ENCODE measurements around the gene DPP10. TPM values are rescaled to one million over a fixed set of nuclear protein-coding genes. Genes with fewer than 3 reads are reported as not detected.

Gene DPP10
- total RNA-seq, 4 donors from 2014 or later = 1.9 to 4.6 (median 3.9) TPM

- H3K4me1 ChIP-seq = no peaks in the 10 kb centered on the region
- H3K4me3 ChIP-seq = no peak overlapping the region
- H3K9me3 ChIP-seq = no peaks in the 10 kb centered on the region
- WGBS, 2 donors (ENCODE audit: low coverage in 1 of 2) = 44 to 73% methylated on average over 1 of the region's 1 CpG
- no peak overlapping the region for H3K27ac ChIP-seq
- no peaks in the 10 kb centered on the region for H3K36me3 ChIP-seq
- ATAC-seq = no peak
- H3K27me3 ChIP-seq = no peaks in the 10 kb centered on the region
- TF ChIP-seq POLR2A (IDR thresholded peaks at IDR 0.05) (no peak), EP300 (IDR thresholded peaks at IDR 0.05) (no peak), CTCF (IDR thresholded peaks at IDR 0.05) (no peak), POLR2AphosphoS5 (IDR thresholded peaks at IDR 0.05) (no peak)
Observed at GRCh38 chr2:115484486-115484885, 1042.0 kb downstream of the DPP10 start.

GRCh38 chr2:115484983-115485382 is 1042.5 kb downstream of the DPP10 start:
- ATAC-seq = no peak
- no peaks in the 10 kb centered on the region for H3K9me3 ChIP-seq
- no peaks in the 10 kb centered on the region for H3K36me3 ChIP-seq
- no peak overlapping the region for H3K27ac ChIP-seq
- TF ChIP-seq POLR2A (IDR thresholded peaks at IDR 0.05) = no peak
- no peak for TF ChIP-seq CTCF (IDR thresholded peaks at IDR 0.05)
- no peak for TF ChIP-seq POLR2AphosphoS5 (IDR thresholded peaks at IDR 0.05)
- no peak for TF ChIP-seq EP300 (IDR thresholded peaks at IDR 0.05)
- no peaks in the 10 kb centered on the region for H3K27me3 ChIP-seq
- no peaks in the 10 kb centered on the region for H3K4me1 ChIP-seq
- no peak overlapping the region for H3K4me3 ChIP-seq
- 70 to 85% methylated on average over 4 of the region's 4 CpGs for WGBS, 2 donors (ENCODE audit: low coverage in 1 of 2)

- ATAC-seq = no peak
Observed at GRCh38 chr2:115491186-115491793, 1048.8 kb downstream of the DPP10 start.

DNA sequence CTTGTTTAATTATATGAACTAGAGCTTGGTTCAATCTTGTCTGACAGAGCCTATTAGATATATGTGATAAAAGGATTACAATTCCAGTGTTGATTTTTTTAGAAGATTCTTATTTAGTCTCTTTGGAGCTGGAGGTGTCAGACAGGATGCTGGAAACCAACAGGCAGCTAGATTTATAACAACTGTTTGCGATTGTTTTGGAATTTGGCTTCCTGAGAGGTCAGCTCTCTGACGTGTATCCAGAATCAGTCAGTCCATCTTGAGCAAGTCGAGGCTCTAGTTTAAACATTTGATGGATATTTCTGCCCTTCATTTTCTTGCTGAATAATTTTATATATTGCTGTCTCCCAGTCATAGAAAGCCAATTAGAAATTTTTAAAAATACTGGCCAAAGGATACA is 1062.9 kb downstream of the DPP10 start:
- TF ChIP-seq EP300 (IDR thresholded peaks at IDR 0.05) = no peak
- no peak for TF ChIP-seq POLR2AphosphoS5 (IDR thresholded peaks at IDR 0.05)
- no peak for TF ChIP-seq POLR2A (IDR thresholded peaks at IDR 0.05)
- no peak for TF ChIP-seq CTCF (IDR thresholded peaks at IDR 0.05)
- H3K9me3 ChIP-seq = no peaks in the 10 kb centered on the region
- H3K4me1 ChIP-seq = no peaks in the 10 kb centered on the region
- ATAC-seq = no peak
- H3K27ac ChIP-seq = no peak overlapping the region
- no peaks in the 10 kb centered on the region for H3K27me3 ChIP-seq
- H3K36me3 ChIP-seq = no peaks in the 10 kb centered on the region
- no peak overlapping the region for H3K4me3 ChIP-seq
- 7 to 26% methylated on average over 3 of the region's 3 CpGs for WGBS, 2 donors (ENCODE audit: low coverage in 1 of 2)

More at GRCh38 chr2:115491186-115491793, 1048.8 kb downstream of the DPP10 start:
- 50 to 78% methylated on average over 4 of the region's 4 CpGs for WGBS, 2 donors (ENCODE audit: low coverage in 1 of 2)
- H3K9me3 ChIP-seq = no peaks in the 10 kb centered on the region
- no peak overlapping the region for H3K27ac ChIP-seq
- no peaks in the 10 kb centered on the region for H3K27me3 ChIP-seq
- H3K4me1 ChIP-seq = no peaks in the 10 kb centered on the region
- H3K4me3 ChIP-seq = no peak overlapping the region
- H3K36me3 ChIP-seq = no peaks in the 10 kb centered on the region
- TF ChIP-seq EP300 (IDR thresholded peaks at IDR 0.05) = no peak
- TF ChIP-seq POLR2A (IDR thresholded peaks at IDR 0.05) = no peak
- no peak for TF ChIP-seq POLR2AphosphoS5 (IDR thresholded peaks at IDR 0.05)
- no peak for TF ChIP-seq CTCF (IDR thresholded peaks at IDR 0.05)

- Histone ChIP-seq H3K36me3 (no peaks in the 10 kb centered on the region), H3K9me3 (no peaks in the 10 kb centered on the region), H3K27ac (no peak overlapping the region), H3K4me3 (no peak overlapping the region), H3K27me3 (no peaks in the 10 kb centered on the region), H3K4me1 (no peaks in the 10 kb centered on the region)
- 73 to 89% methylated on average over 3 of the region's 3 CpGs for WGBS, 2 donors (ENCODE audit: low coverage in 1 of 2)
- ATAC-seq = no peak
- TF ChIP-seq CTCF (IDR thresholded peaks at IDR 0.05) (no peak), EP300 (IDR thresholded peaks at IDR 0.05) (no peak), POLR2A (IDR thresholded peaks at IDR 0.05) (no peak), POLR2AphosphoS5 (IDR thresholded peaks at IDR 0.05) (no peak)
Observed at GRCh38 chr2:115520727-115521126, 1078.3 kb downstream of the DPP10 start.
